SK-N-SH treated with all-trans-retinoic acid at 6 μM for 48 hours (cell line): Measurements from ENCODE around the gene CAV2.

Source experiments
- ISL1 ChIP-seq: fragments of 250-450 bp; sonication (Bioruptor Pico); IDR thresholded peaks from 2 replicates; pipeline ENCODE4 v2.1.2; 2022; ENCODE audit warnings: mild to moderate bottlenecking, moderate library complexity
- SNAI2 ChIP-seq: fragments of 250-450 bp; sonication (Bioruptor Pico); IDR thresholded peaks from 2 replicates; pipeline ENCODE4 v1.5.0; 2020; ENCODE audit warnings: mild to moderate bottlenecking, moderate library complexity
- ZFP3 ChIP-seq: fragments of 250-450 bp; sonication (Bioruptor Pico); IDR thresholded peaks from 2 replicates; pipeline ENCODE4 v1.5.0; 2020; ENCODE audit warnings: mild to moderate bottlenecking, moderate library complexity
- TF ChIP-seq, protein P1 (sequence below): fragments of 250-450 bp; sonication (Bioruptor Pico); IDR thresholded peaks from 2 replicates; pipeline ENCODE4 v1.5.1; 2020; ENCODE audit warnings: low read depth, mild to moderate bottlenecking, moderate library complexity
- TF ChIP-seq, protein P2 (sequence below): fragments of 250-450 bp; sonication (Bioruptor Pico); IDR thresholded peaks from 2 replicates; pipeline ENCODE4 v1.8.0; 2020; ENCODE audit warnings: mild to moderate bottlenecking, moderate library complexity, borderline replicate concordance

GRCh38 chr7:116532102-116532688 is 32.7 kb downstream of the CAV2 start:
- TF ChIP-seq, protein P1, sequence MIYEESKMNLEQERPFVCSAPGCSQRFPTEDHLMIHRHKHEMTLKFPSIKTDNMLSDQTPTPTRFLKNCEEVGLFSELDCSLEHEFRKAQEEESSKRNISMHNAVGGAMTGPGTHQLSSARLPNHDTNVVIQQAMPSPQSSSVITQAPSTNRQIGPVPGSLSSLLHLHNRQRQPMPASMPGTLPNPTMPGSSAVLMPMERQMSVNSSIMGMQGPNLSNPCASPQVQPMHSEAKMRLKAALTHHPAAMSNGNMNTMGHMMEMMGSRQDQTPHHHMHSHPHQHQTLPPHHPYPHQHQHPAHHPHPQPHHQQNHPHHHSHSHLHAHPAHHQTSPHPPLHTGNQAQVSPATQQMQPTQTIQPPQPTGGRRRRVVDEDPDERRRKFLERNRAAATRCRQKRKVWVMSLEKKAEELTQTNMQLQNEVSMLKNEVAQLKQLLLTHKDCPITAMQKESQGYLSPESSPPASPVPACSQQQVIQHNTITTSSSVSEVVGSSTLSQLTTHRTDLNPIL: no peak
- TF ChIP-seq SNAI2 (CRISPR knock-in tag) (no peak), ISL1 (CRISPR knock-in tag) (no peak), ZFP3 (CRISPR knock-in tag) (no peak)
- TF ChIP-seq, protein P2, sequence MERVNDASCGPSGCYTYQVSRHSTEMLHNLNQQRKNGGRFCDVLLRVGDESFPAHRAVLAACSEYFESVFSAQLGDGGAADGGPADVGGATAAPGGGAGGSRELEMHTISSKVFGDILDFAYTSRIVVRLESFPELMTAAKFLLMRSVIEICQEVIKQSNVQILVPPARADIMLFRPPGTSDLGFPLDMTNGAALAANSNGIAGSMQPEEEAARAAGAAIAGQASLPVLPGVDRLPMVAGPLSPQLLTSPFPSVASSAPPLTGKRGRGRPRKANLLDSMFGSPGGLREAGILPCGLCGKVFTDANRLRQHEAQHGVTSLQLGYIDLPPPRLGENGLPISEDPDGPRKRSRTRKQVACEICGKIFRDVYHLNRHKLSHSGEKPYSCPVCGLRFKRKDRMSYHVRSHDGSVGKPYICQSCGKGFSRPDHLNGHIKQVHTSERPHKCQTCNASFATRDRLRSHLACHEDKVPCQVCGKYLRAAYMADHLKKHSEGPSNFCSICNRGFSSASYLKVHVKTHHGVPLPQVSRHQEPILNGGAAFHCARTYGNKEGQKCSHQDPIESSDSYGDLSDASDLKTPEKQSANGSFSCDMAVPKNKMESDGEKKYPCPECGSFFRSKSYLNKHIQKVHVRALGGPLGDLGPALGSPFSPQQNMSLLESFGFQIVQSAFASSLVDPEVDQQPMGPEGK: no peak
